ENCODE results near the gene LANCL2. TPM values are rescaled to one million over a fixed set of nuclear protein-coding genes. Genes with fewer than 3 reads are reported as not detected.
"Not testable (repeated sequence)": the region's sequence is repeated elsewhere in the genome, so short reads cannot be mapped to it uniquely, and the experiment has no call there.

Gene LANCL2
- total RNA-seq, 1 experiment from 2014 or later = 22.8 TPM

DNA sequence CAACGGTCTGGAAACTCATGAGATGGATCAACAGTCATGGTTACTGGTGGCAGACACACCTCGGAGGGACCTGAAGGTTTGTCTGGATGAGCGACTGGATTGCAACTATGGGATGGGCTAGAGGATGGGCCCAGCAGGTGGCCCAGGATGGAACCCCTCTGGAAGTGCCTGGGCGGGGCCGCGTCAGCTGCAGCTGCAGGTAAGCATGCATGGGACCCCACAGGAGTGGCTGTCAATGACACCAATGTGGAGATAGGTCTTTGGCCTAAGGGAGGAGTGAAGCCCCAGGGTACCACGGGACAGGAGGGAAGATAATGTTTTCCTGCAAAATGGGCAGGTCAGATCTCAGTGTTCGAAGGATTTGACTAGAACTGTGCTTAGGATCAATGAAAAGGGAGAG lies 103.4 kb downstream of the LANCL2 start:
- no peak for DNase-seq (ENCODE audit: low read depth in 1 of 2, low spot score in 2 of 2)
- Histone ChIP-seq H3K4me3 (no peak overlapping the region), H3K36me3 (peaks cover 38% of the 10 kb centered on the region), H3K4me1 (replicated peaks) (peaks cover 28% of the 10 kb centered on the region), H3K9me3 (replicated peaks) (no peaks in the 10 kb centered on the region), H3K27ac (no peak overlapping the region), H3K27me3 (replicated peaks) (no peaks in the 10 kb centered on the region)

- Histone ChIP-seq H3K27me3 (replicated peaks) (no peaks in the 10 kb centered on the region), H3K27ac (no peak overlapping the region), H3K36me3 (peaks cover 30% of the 10 kb centered on the region), H3K9me3 (replicated peaks) (no peaks in the 10 kb centered on the region), H3K4me3 (no peak overlapping the region), H3K4me1 (replicated peaks) (peaks cover 29% of the 10 kb centered on the region)
- DNase-seq (ENCODE audit: low read depth in 1 of 2, low spot score in 2 of 2) = no peak
Observed at GRCh38 chr7:55469271-55469681, 104.1 kb downstream of the LANCL2 start.

- no peak for DNase-seq (ENCODE audit: low read depth in 1 of 2, low spot score in 2 of 2)
- Histone ChIP-seq H3K4me3 (no peak overlapping the region), H3K27me3 (replicated peaks) (no peaks in the 10 kb centered on the region), H3K27ac (no peak overlapping the region), H3K4me1 (replicated peaks) (peaks cover 32% of the 10 kb centered on the region), H3K36me3 (peaks cover 26% of the 10 kb centered on the region), H3K9me3 (replicated peaks) (no peaks in the 10 kb centered on the region)
Observed at GRCh38 chr7:55469721-55470120, 104.6 kb downstream of the LANCL2 start.

GRCh38 chr7:55470261-55470660 lies 105.1 kb downstream of the LANCL2 start:
- H3K9me3 ChIP-seq (replicated peaks) = no peaks in the 10 kb centered on the region
- H3K4me3 ChIP-seq = no peak overlapping the region
- no peak for DNase-seq (ENCODE audit: low read depth in 1 of 2, low spot score in 2 of 2)
- H3K36me3 ChIP-seq = peaks cover 22% of the 10 kb centered on the region
- peaks cover 37% of the 10 kb centered on the region for H3K4me1 ChIP-seq (replicated peaks)
- H3K27ac ChIP-seq = no peak overlapping the region
- no peaks in the 10 kb centered on the region for H3K27me3 ChIP-seq (replicated peaks)

GRCh38 chr7:55471594-55471993 lies 106.5 kb downstream of the LANCL2 start:
- not testable (repeated sequence) for DNase-seq (ENCODE audit: low read depth in 1 of 2, low spot score in 2 of 2); H3K27me3 ChIP-seq (replicated peaks); H3K27ac ChIP-seq; H3K4me3 ChIP-seq; H3K9me3 ChIP-seq (replicated peaks)
- H3K36me3 ChIP-seq = peaks cover 22% of the 10 kb centered on the region
- peaks cover 37% of the 10 kb centered on the region for H3K4me1 ChIP-seq (replicated peaks)

DNA sequence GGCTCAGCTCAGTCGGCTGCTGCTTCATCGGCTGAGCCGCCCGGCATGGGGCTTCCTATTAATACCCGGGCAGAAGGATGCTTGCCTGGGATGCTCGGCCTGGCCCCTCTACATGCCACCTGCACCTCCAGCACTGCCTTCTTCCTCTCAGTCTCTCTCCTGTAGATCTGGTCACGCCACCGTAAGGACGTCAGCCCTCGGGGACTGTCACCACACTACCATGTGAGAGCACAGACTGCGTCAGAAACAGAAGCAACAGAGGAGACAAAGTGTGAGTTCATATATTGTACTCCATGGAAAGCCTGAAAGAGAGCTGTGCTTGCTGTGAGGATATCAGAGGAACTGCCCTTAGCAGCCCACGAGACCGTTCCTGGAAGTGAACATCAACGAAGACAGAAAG lies 107.3 kb downstream of the LANCL2 start:
- H3K27ac ChIP-seq; DNase-seq (ENCODE audit: low read depth in 1 of 2, low spot score in 2 of 2); H3K27me3 ChIP-seq (replicated peaks); H3K9me3 ChIP-seq (replicated peaks); H3K4me3 ChIP-seq: not testable (repeated sequence)
- Histone ChIP-seq H3K4me1 (replicated peaks) (peaks cover 44% of the 10 kb centered on the region), H3K36me3 (peaks cover 28% of the 10 kb centered on the region)

- Histone ChIP-seq H3K4me3 (no peak overlapping the region), H3K27me3 (replicated peaks) (no peaks in the 10 kb centered on the region), H3K9me3 (replicated peaks) (no peaks in the 10 kb centered on the region), H3K4me1 (replicated peaks) (peaks cover 49% of the 10 kb centered on the region), H3K27ac (no peak overlapping the region), H3K36me3 (peaks cover 28% of the 10 kb centered on the region)
- peak in 1 of 2 experiments; percentile 9 for DNase-seq (ENCODE audit: low read depth in 1 of 2, low spot score in 2 of 2)
Observed at GRCh38 chr7:55472928-55473725, 108.0 kb downstream of the LANCL2 start.

DNA sequence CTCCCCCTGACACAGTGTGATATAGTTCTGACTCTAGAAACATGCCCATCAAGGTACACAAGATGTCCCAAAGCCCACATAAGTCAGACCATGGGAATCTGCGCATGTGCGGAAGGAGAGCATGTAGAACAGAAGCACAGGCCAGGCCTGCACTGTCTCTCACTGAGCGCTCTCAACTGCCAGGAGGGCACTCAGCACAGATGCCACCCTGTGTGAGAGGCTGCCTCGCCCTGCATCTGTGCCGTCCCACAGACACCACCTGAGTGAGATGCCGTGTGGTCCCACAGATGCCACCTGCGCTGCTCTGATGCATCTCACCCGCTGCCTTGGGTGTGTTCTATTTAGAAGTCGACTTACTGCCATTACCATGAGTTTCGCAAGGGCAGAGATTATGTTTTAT lies 108.8 kb downstream of the LANCL2 start:
- H3K4me1 ChIP-seq (replicated peaks) = peaks cover 57% of the 10 kb centered on the region
- no peak overlapping the region for H3K4me3 ChIP-seq
- no peaks in the 10 kb centered on the region for H3K9me3 ChIP-seq (replicated peaks)
- peaks cover 26% of the 10 kb centered on the region for H3K36me3 ChIP-seq
- DNase-seq (ENCODE audit: low read depth in 1 of 2, low spot score in 2 of 2) = no peak
- no peaks in the 10 kb centered on the region for H3K27me3 ChIP-seq (replicated peaks)
- H3K27ac ChIP-seq = no peak overlapping the region

GRCh38 chr7:55474944-55475854 lies 110.1 kb downstream of the LANCL2 start:
- Histone ChIP-seq H3K36me3 (peaks cover 26% of the 10 kb centered on the region), H3K4me1 (replicated peaks) (peaks cover 64% of the 10 kb centered on the region), H3K4me3 (no peak overlapping the region), H3K27ac (peak overlapping the region; percentile 63), H3K9me3 (replicated peaks) (no peaks in the 10 kb centered on the region), H3K27me3 (replicated peaks) (no peaks in the 10 kb centered on the region)
- peak; percentile 38 to 53 for DNase-seq (ENCODE audit: low read depth in 1 of 2, low spot score in 2 of 2)

DNA sequence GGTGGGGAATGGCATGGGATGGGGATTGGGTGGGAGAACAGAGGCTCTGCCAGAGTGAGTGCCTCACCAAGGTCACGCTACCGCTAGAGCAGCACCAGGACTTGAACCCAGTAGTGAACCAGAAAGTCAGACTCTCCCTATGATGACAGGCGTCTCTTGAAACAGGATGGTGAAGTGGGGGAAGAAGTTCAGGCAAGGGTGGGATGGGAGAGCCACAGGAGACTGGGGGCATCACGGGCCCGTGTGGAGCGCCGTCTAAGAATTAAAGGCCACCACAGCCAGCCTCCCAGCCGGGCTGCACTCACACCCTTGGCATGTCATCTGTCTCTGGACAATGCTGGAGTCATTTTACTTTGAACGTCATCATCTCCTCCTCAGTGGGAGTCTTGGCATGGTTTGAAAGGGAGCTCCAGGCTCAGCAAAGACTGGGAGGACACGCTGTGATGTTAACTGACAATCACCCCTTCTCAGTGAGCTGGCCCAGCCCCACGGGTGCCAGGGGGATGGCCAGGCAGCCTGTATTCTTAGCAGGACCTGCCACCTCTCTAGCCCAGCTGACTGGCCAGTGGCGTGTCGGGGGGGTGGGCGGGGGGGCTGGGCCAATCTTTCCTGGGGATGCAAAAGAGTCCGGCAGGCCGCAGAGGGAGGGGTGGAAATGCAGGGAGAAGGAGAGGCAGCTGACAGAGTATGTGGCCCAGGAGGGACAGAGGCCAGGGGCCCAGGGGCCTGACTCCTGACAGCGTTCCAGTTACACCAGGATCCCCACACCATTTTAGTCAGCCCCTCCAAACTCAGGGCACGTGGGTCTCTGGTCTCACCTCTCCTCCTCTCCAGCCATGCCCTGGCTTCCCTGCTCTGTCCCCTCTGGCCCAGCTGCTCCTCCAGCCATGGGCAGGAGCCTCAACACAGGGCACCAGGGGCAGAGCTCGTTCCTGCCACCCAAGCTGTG lies 111.0 kb downstream of the LANCL2 start:
- H3K27me3 ChIP-seq (replicated peaks) = no peaks in the 10 kb centered on the region
- peak overlapping the region; percentile 63 for H3K27ac ChIP-seq
- peak; percentile 83 to 85 for DNase-seq (ENCODE audit: low read depth in 1 of 2, low spot score in 2 of 2)
- H3K4me1 ChIP-seq (replicated peaks) = peaks cover 60% of the 10 kb centered on the region
- no peaks in the 10 kb centered on the region for H3K9me3 ChIP-seq (replicated peaks)
- H3K4me3 ChIP-seq = no peak overlapping the region
- H3K36me3 ChIP-seq = peaks cover 26% of the 10 kb centered on the region

DNA sequence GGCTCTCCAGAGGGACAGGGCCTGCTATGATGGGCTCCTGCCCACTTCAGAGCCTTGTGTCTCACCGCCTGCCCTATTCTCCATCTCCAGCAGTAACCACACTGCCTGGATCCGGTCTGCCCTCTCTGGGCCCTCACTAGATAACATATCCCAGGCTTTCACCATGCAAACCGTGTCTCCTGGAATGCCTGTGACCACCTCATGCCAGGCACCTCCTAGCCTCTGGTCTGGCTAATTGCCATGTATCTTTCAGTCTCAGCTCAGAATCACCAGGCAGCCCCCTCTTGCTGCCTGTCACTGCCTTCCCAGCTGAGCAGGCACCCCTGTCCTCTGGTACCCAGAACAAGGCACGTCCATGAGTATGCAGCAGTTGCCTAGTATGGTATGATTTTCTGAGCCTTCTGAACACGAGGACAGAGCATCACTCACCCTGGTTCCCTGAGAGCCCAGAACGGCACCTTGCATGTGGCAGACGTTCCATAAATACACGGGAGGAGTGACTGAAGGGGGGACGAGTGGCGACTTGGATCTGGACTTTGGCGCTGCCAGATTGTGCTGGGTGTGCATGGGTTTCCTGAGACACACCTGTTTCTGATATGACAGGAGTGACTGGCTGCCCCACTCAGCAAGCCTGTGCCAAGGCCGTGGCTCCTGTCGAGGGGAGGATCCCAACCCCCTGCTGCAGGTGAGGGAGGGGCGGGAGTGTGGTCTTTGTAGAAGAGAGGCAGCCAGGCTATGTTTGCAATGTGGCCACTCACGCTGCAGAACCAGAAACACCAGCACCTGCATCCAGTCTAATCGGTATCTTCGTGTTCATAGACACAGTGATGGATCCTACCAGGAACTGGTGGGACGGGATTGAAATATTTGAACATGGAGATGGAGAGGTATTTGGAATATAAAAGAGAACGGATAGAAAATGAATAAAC lies 112.0 kb downstream of the LANCL2 start:
- H3K9me3 ChIP-seq (replicated peaks) = no peaks in the 10 kb centered on the region
- H3K4me3 ChIP-seq = no peak overlapping the region
- H3K4me1 ChIP-seq (replicated peaks) = peaks cover 60% of the 10 kb centered on the region
- H3K27me3 ChIP-seq (replicated peaks) = no peaks in the 10 kb centered on the region
- peak overlapping the region; percentile 63 for H3K27ac ChIP-seq
- DNase-seq (ENCODE audit: low read depth in 1 of 2, low spot score in 2 of 2) = peak in 1 of 2 experiments; percentile 20
- peaks cover 26% of the 10 kb centered on the region for H3K36me3 ChIP-seq

DNA sequence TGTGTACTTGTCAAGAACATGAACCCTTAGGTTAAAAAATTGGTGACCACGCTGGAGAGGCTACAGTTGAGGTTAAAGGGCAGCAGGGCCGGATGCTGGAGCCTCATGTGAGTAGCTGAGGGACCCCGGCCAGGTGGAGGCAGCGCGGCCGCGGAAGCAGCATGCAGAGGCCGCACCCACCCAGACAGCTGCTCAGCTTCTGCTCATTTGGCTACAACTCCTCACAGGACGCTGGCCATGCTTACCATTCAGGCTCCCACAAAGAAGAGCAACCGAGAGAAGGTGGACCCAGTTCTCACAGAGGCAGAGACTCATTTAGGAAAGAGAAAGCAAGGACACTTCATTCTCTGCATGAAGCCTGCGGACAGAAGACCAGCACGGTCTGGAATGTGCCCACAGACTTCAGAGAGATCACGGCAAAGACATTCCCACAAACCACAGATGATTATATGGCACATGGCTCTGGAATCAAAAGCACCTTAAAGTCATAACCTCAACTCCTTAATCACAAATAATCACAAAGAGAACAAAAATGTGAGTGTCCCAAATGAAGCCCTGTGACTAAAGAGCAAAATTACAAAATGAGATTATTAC lies 112.7 kb downstream of the LANCL2 start:
- peaks cover 25% of the 10 kb centered on the region for H3K36me3 ChIP-seq
- peaks cover 59% of the 10 kb centered on the region for H3K4me1 ChIP-seq (replicated peaks)
- peak overlapping the region; percentile 60 for H3K27ac ChIP-seq
- DNase-seq (ENCODE audit: low read depth in 1 of 2, low spot score in 2 of 2) = peak; percentile 80 to 89
- H3K27me3 ChIP-seq (replicated peaks) = no peaks in the 10 kb centered on the region
- H3K4me3 ChIP-seq = no peak overlapping the region
- no peaks in the 10 kb centered on the region for H3K9me3 ChIP-seq (replicated peaks)

Measured in SJSA1 (cell line).